GM10266 (cell line): Measurements from ENCODE around the gene AMN.

ENCODE experiments used
- DNase-seq: peaks from one replicate; pipeline ENCODE4 v3.0.0; 2012; ENCODE audit errors: extremely low spot score
- TF ChIP-seq, protein P1 (sequence below): IDR thresholded peaks from 2 replicates; pipeline ENCODE4 v1.5.1; 2012; ENCODE audit warnings: mild to moderate bottlenecking, low read depth; ENCODE audit not compliant: control insufficient read depth, insufficient read depth; ENCODE audit errors: missing control alignments

The AMN gene

GRCh38 chr14:102913341-102914211, 8.9 kb upstream of the AMN start:
- TF ChIP-seq, protein P1, sequence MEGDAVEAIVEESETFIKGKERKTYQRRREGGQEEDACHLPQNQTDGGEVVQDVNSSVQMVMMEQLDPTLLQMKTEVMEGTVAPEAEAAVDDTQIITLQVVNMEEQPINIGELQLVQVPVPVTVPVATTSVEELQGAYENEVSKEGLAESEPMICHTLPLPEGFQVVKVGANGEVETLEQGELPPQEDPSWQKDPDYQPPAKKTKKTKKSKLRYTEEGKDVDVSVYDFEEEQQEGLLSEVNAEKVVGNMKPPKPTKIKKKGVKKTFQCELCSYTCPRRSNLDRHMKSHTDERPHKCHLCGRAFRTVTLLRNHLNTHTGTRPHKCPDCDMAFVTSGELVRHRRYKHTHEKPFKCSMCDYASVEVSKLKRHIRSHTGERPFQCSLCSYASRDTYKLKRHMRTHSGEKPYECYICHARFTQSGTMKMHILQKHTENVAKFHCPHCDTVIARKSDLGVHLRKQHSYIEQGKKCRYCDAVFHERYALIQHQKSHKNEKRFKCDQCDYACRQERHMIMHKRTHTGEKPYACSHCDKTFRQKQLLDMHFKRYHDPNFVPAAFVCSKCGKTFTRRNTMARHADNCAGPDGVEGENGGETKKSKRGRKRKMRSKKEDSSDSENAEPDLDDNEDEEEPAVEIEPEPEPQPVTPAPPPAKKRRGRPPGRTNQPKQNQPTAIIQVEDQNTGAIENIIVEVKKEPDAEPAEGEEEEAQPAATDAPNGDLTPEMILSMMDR: no peak
- peak; percentile 25 for DNase-seq

- TF ChIP-seq, protein P1: no peak
- DNase-seq: no peak
Measured at GRCh38 chr14:102914474-102915291, 7.8 kb upstream of the AMN start.

DNA sequence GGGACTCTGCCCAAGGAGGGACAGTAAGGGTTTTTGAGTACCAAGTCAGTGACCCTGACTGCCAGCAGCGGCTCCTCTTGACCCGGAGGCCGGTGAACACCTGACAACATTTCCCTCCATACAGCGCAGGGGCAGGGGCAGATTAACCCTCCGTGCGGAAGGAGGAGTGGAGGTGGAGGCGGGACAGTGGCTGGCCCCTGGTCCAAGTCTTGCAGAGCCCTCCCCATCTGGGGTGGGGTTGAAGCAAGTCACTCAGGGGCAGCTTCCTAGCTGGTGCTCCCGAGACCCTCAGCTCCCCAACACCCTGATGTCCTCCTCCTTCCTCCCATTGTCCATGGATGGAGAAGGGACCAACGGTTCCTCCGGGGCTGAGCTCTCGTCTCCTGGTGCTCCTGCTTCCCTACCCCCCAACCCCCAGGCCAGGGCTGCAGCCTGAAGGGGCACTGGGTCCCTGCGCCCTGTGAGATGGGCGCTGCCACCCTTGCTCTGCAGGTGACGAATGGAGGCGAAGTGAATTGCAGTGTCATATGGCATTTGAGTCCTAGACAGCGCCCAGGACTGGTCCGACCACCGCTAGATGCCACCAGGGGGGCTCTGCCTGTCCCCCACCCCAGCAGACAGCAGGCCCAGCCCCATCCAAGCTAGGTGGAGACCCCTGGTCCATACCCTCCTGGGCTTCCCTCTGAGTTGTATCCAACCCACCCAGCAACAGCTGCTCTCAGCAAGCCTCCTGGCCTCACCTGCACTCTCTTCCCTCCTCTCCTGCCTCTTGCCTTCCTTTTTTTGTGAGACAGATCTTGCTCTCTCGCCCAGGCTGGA, 7.0 kb upstream of the AMN start:
- DNase-seq: no peak
- TF ChIP-seq, protein P1: no peak

DNA sequence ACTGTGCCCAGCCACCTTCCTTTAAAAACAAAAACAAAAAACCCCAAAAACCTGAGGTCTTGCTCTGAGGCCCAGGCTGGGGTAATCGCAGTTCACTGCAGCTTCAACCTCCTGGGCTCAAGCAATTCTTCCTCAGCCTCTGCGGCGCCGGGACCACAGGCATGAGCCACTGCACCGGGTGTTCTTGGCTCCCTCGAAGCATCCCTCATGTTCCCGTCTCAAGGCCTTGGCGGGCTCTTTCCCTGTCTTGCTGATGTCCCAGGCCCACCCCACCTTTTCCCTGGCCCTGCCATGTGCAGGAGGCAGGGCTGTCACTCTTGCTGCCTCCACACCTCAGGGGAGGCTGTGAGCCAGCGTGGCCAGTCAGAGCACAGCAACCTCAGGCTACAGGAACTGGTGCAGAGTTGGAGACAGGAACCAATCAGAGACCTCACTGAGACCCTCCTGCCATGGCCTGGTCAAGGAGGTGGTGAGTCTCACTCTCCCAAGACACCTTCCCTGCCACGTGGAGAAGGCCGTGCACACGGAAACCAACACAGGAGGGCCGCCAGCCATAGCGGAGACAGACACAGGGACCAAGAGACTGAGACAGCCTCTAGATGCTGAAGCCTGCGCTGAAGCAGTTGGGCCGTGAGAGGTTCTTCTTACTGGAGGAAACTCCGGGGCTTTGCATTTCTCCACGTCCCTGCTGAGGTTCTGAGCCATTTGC, 6.0 kb upstream of the AMN start:
- TF ChIP-seq, protein P1: no peak
- no peak for DNase-seq

- TF ChIP-seq, protein P1: no peak
- no peak for DNase-seq
Measured at GRCh38 chr14:102917056-102917385, 5.4 kb upstream of the AMN start.

- TF ChIP-seq, protein P1: peak; percentile 63
- peak; percentile 88 for DNase-seq
Measured at GRCh38 chr14:102917469-102918211, 4.8 kb upstream of the AMN start.
